KOPT-K1 (cell line): ENCODE results near the gene MBD3L5.
"Not testable (repeated sequence)": the region's sequence is repeated elsewhere in the genome, so short reads cannot be mapped to it uniquely, and the experiment has no call there.

Experiments used
- H3K27ac ChIP-seq: fragments of 200-600 bp; sonication (generic); 2 replicates; pipeline ENCODE4 v1.5.1; 2016; ENCODE audit warnings: antibody characterized with exemption, mild to moderate bottlenecking, low read depth, low read length; ENCODE audit not compliant: poor library complexity, severe bottlenecking
- H3K36me3 ChIP-seq: fragments of 200-600 bp; sonication (generic); 2 replicates; pipeline ENCODE4 v1.5.1; 2017; ENCODE audit warnings: antibody characterized with exemption, mild to moderate bottlenecking, low read length, moderate library complexity; ENCODE audit not compliant: insufficient read depth
- H3K9me3 ChIP-seq: fragments of 200-600 bp; sonication (generic); 2 replicates; pipeline ENCODE4 v1.5.1; 2017; ENCODE audit warnings: antibody characterized with exemption, low read length, mild to moderate bottlenecking; ENCODE audit not compliant: insufficient read depth, poor library complexity, severe bottlenecking

MBD3L5 gene

DNA sequence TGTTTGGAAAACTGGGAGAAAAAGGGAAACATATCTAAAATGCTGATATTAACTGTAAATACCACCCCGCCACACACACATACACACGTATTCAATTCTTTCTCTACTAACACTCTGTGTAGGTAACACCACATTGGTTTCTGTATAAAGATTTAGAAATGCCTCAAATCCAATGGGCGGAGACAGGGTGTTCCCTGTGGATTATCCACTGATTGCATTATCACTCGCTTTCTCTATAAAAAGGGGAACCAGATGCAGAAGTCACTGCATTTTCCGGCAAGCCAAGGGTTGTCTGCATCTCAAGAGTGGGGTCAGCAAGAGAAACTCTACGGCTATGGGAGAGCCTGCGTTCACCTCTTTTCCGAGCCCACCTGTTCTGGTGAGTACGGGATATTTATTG is at the start of gene MBD3L5:
MBD3L5 (plus strand) TSS at position 301 of the 400 bp plus-strand sequence; CDS start at position 335, 34 bp downstream.
- H3K9me3 ChIP-seq: not testable (repeated sequence)

DNA sequence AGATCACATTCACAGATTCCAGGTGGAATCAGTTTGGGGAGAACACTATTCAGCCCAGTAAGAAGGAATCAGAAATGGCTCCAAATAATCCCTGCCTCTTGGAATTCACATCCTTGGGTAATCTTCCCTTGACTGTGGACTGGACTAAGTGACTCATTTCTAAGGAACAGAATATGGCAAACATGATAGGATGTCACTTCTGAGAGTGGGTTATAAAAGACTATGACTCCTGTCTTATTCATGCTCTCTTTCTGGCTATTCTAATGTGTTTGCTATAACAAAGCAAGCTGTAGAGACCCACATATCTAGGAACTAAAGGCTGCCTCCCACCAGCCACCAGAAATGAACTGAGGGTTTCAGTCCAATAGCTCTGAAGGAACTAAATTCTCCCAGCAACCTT is 46.9 kb upstream of the MBD3L5 start:
- peaks cover 37% of the 10 kb centered on the region for H3K9me3 ChIP-seq
- H3K27ac ChIP-seq: no peak overlapping the region
- no peaks in the 10 kb centered on the region for H3K36me3 ChIP-seq

More for the DNA sequence above, at the start of gene MBD3L5:
- H3K36me3 ChIP-seq, H3K27ac ChIP-seq: not testable (repeated sequence)

DNA sequence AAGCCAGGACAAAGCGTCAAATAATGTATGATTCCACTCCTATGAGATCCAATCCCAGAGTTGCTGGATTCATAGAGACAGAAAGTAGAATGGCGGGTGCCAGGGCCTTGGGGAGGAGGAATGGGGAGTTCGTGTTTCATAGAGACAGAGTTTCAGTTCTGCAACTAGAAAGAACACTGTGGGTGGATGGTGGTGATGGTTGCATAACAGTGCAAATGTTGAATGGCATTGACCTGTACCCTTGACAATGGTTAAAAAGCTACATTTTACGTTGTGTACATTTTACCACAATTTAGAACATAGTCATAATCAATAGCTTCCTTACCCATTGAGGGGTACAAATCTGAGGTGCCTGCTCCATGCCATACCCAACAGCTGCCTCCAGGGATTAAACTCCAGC is 42.5 kb upstream of the MBD3L5 start:
- H3K36me3 ChIP-seq: no peaks in the 10 kb centered on the region
- peaks cover 29% of the 10 kb centered on the region for H3K9me3 ChIP-seq
- H3K27ac ChIP-seq: no peak overlapping the region

DNA sequence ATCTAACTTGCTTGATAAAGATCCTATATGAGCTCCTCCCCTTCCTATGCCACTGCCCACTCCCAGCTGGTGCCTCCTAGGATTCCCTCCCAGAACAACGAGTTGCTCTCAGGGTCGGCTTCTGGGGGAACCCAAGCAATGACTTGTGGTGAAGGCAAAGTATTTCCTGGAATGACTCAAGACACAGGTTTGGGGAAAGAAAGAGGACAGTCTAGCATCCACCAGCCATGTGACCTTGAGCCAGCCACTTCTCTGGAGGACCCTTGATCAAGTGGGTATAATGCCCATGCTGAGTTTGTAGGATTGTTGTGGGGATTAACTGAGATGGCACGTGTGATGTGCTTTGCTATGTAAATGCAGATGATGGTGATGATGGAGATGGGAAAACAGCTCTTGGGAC is 42.1 kb upstream of the MBD3L5 start:
- Histone ChIP-seq H3K27ac (no peak overlapping the region), H3K36me3 (no peaks in the 10 kb centered on the region), H3K9me3 (peaks cover 27% of the 10 kb centered on the region)

DNA sequence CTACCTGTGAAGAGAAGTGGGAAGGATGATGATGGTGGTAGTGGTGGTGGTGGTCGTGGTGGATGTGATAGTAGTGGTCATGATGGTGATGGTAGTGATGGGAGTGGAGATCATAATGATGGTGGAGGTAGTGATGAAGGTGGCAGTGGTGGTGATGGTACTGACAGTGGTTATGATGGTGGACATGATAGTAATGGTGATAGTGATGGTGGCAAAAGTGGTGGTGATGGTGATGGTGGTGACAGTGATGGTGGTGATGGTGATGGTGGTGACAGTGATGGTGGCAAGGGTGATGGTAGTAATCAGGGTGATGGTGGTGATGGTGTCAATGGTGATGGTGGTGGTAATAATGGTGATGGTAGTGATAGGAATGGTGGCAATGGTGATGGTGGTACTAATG is 35.3 kb upstream of the MBD3L5 start:
- H3K27ac ChIP-seq: no peak overlapping the region
- no peaks in the 10 kb centered on the region for H3K36me3 ChIP-seq
- H3K9me3 ChIP-seq: no peaks in the 10 kb centered on the region

DNA sequence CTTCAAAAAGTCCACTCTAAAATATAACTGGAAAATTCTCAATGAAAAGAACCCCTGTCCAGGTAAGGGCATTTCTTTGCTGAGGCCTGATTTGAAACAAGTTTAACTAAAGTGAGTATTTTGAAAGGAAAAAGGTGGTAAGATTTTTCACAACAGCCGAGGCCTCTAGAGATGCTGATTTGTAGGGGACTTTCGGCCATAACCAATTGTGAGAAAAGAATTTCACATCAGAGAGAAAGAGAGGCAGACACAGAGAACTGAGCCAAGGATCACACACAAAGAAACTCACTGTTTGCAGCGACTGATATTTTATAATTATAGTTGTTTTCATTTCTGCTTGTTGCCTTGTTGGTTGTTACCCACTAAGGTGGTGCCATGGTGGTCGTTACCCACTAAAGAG is 33.6 kb upstream of the MBD3L5 start:
- H3K27ac ChIP-seq: no peak overlapping the region
- H3K9me3 ChIP-seq: no peaks in the 10 kb centered on the region
- no peaks in the 10 kb centered on the region for H3K36me3 ChIP-seq

DNA sequence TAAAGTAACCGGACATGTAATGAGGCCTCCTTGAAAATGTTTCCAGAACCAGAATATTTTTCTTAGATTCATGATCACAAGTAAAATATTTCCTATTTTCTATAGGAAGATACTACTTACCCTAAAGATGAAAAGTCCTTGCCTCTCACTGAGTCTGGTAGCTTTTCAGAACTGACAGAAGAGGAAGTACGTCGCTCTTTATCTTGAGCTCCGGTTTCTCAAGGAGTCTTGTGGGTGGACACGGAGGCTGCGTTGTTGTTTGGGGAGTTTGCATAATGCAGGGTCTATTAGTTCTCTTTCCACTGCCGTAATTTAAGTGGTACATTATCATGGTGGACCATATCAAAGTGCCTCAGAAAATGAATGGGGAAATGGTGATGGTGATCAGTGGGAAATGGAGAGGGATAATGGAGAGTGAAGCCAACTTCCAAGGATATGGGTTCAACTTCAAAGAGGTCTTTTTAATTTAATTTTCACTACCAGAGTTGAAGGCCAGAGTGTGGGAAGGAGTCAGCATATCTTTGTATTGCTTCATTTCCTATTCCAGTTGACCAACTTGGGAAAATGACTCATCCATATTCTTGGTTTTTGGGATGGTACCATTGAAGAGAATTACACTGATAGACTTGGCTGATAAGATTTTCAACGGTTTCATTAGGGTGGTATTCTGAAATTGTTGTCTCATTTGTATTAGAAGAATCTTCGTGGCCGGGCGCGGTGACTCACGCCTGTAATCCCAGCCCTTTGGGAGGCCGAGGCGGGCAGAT is 32.5 kb upstream of the MBD3L5 start:
- H3K9me3 ChIP-seq: no peaks in the 10 kb centered on the region
- no peak overlapping the region for H3K27ac ChIP-seq

DNA sequence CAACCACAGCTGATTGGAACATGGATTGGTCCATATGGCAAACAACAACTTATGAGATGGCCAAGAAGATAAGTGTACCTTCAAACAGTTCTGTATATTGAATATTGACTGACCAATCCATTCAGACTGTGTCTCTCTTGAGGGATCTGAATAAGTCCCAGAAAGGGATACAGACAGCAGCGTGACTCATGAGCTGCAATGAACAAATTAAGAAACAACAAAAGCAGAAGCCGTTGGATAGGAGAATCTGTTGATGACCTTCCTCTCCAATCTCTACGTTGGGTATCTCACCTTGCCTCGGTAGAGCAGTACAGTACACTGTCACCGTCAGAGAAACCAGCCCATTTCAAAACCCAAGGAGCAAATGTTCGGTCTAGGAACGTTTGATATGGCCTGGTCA is 30.4 kb upstream of the MBD3L5 start:
- H3K27ac ChIP-seq: no peak overlapping the region
- no peaks in the 10 kb centered on the region for H3K36me3 ChIP-seq
- no peaks in the 10 kb centered on the region for H3K9me3 ChIP-seq

More for the DNA sequence above, 32.5 kb upstream of the MBD3L5 start:
- no peaks in the 10 kb centered on the region for H3K36me3 ChIP-seq

DNA sequence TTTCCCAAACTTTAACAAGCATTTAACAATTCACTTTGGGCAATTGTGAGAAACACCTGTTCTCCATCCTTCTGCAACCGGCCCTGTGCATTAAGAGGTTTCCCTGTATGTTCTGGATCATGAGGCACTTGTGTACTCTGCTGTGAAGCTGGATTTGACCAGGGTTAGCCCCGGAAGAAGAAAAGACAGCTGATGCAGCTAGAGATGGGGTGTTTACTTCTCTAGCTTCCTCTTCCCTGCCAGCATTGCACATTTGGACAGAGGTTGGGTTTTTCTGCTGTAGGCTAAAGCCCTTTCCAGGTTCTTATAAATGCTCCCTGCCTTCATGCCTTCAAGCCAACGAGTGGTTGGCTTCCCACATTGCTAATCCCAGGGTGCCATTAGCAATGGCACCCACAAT is 30.0 kb upstream of the MBD3L5 start:
- Histone ChIP-seq H3K36me3 (no peaks in the 10 kb centered on the region), H3K27ac (no peak overlapping the region), H3K9me3 (no peaks in the 10 kb centered on the region)

DNA sequence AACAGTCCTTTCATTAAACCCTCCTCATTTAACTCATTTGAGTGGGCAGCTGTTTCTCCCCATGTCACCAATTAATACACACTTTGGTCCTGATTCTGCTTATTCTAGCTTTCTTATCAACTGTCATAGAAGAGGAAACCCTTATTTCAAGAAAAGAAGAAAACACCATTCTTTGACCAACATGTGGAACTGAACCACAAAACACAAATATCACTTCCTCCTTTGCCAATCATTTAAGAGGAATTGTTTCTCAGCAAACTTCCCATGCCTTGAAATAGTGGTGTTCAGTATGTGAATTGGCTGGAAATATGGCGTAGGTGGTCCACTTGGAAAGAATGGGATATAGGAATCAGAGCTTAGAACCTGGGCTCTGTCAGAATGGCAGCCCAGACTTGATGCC is 29.6 kb upstream of the MBD3L5 start:
- no peak overlapping the region for H3K27ac ChIP-seq
- H3K36me3 ChIP-seq: no peaks in the 10 kb centered on the region
- H3K9me3 ChIP-seq: no peaks in the 10 kb centered on the region

DNA sequence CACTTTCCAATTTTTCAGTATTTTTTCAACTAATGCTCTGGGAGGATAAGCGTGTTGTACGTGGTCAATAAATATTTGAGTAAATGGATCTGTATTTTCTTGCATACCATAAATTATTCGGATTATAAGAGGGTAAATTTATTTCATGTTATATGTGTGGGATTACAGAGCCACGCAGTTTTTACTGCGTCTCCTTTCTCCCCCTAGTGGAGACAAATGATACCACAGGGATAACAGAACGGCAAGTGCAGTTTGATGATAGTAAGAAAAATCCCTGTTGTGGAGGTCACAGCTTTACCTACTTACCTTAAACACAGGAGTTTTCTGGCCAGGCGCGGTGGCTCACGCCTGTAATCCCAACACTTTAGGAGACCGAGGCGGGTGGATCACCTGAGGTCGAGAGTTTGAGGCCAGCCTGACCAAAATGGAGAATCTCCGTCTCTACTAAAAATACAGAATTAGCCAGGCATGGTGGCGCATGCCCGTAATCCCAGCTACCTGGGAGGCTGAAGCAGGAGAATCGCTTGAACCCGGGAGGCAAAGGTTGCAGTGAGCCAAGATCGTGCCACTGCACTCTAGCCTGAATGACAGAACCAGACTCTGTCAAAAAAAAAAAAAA is 26.0 kb upstream of the MBD3L5 start:
- no peaks in the 10 kb centered on the region for H3K9me3 ChIP-seq
- H3K36me3 ChIP-seq: no peaks in the 10 kb centered on the region
- no peak overlapping the region for H3K27ac ChIP-seq

DNA sequence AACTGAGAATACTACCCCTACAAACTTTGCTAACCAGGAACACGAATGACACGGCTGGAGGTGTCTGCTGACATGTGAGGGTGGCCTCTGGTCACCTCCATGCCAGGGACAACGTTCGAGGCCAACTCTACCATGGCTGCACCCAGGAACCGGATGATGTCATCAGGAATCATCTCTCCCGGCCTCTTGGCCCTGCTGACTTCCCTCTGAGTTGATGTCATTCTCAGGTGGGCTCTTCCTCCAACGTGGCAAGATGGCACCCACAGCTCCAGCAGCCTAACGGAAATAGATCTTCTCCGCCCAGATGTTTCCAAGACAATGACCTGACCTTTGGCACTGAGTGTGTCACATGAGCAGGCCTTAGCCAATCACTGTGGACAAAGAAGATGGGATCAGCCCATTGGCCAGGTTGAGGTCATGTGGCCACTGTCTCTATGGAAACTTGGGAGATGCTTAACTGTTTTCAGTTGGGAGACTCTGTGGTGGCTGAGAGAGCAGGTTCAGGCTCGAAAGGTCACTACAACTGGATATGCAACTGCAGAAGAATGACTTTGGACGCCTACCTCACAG is 24.2 kb upstream of the MBD3L5 start:
- H3K27ac ChIP-seq: no peak overlapping the region
- H3K36me3 ChIP-seq: no peaks in the 10 kb centered on the region
- no peaks in the 10 kb centered on the region for H3K9me3 ChIP-seq

DNA sequence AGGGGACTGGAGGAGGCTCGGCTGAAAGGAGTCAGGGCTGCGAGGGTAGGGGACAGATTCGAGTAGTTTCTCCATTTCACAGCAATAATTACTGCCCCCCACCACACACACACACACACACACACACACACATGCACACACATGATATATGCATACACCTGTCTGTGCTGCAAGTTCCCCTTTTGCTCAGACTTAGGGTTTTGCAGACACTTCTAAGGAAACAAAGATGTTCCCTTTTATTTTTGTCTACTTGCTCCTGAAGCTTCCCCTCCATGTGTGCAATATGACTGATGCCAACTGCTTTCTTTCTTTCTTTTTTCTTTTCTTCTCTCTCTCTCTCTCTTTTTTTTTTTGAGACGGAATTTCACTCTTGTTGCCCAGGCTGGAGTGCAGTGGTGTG is 22.5 kb upstream of the MBD3L5 start:
- H3K27ac ChIP-seq: no peak overlapping the region
- no peaks in the 10 kb centered on the region for H3K9me3 ChIP-seq
- no peaks in the 10 kb centered on the region for H3K36me3 ChIP-seq

DNA sequence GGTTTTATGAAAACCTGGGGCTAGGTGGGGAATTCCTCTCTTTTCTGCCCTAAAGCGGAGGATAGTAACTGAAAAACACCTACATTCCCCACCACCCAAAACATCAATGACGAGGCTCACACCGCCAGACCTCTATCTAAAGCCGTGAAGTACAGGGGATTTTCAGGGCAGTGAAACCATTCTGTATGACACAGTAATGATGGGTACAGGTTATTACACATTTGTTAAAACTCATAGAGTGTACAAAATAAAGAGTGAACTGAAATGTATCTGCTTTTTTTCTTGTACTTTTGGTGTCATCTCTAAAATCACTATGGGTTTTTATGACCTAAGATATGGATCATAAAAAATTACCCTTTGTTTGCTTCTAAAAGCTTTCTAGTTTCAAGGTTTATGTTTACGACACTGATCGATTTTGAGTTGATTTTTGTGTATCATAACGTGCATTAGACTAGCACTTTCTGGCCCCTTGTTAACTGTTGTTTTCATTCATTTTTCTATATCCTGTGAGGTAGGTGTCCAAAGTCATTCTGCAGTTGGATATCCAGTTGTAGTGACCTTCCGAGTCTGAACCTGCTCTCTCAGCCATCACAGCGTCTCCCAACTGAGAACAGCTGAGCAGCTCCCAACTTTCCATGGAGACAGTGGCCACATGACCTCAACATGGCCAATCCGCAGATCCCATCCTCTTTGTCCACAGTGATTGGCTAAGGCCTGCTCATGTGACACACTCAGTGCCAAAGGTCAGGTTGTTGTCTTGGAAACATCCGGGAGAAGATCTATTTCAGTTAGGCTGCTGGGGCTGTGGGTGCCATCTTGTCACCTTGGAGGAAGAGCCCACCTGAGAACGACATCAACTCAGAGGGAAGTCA is 19.4 kb upstream of the MBD3L5 start:
- no peak overlapping the region for H3K27ac ChIP-seq
- H3K36me3 ChIP-seq: no peaks in the 10 kb centered on the region
- no peaks in the 10 kb centered on the region for H3K9me3 ChIP-seq

DNA sequence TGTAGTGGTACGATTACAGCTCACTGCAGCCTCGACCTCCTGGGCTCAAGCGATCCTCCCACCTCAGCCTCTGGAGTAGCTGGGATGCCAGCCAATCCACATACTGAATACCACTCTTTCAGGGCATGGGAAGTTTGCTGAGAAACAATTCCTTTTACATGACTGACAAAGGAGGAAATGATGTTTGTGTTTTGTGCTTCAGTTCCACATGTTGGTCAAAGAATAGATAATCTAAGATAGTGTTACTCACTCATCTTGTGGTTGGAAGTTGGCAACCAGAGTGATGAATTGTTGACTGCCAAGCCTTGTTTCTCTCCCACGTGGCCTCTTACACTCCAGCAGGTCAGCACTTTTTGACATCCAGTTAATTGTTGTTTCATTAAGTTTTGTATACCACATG is 16.7 kb upstream of the MBD3L5 start:
- H3K9me3 ChIP-seq: no peaks in the 10 kb centered on the region
- H3K27ac ChIP-seq: no peak overlapping the region
- no peaks in the 10 kb centered on the region for H3K36me3 ChIP-seq
